Astrocyte of the cerebellum (primary cell): Measurements from ENCODE around the gene FIGNL1.

ENCODE experiments used
- DNase-seq: peaks from one replicate; pipeline ENCODE4 v3.0.0-alpha.2; 2011; ENCODE audit warnings: low read depth
- H3K4me3 ChIP-seq: 2 replicates; pipeline ENCODE4 v1.5.1; 2011; ENCODE audit warnings: mild to moderate bottlenecking, low read depth, low read length, moderate library complexity
- CTCF ChIP-seq: IDR thresholded peaks from 2 replicates; pipeline ENCODE4 v1.5.1; 2012; ENCODE audit warnings: low read length, low read depth, moderate library complexity, mild to moderate bottlenecking; ENCODE audit errors: missing control alignments
- in situ Hi-C: cut with HindIII; loops from 2 replicates; pipeline ENCODE4 v1.10.0; 2017; ENCODE audit warnings: low sequenced_read_pairs

The FIGNL1 gene

GRCh38 chr7:50406935-50407334 is 43.2 kb downstream of the FIGNL1 start:
- H3K4me3 ChIP-seq, result no peak overlapping the region
- TF ChIP-seq CTCF, result no peak
- in situ Hi-C loops, result no loop called here
- DNase-seq, result no peak

GRCh38 chr7:50405221-50405620 is 44.9 kb downstream of the FIGNL1 start:
- in situ Hi-C loops, result no loop called here
- no peak overlapping the region for H3K4me3 ChIP-seq
- no peak for TF ChIP-seq CTCF
- DNase-seq, result no peak

GRCh38 chr7:50404392-50404791 is 45.8 kb downstream of the FIGNL1 start:
- TF ChIP-seq CTCF, result no peak
- no peak for DNase-seq
- in situ Hi-C loops, result no loop called here
- no peak overlapping the region for H3K4me3 ChIP-seq

GRCh38 chr7:50400114-50400513 is 50.0 kb downstream of the FIGNL1 start:
- H3K4me3 ChIP-seq, result no peak overlapping the region
- in situ Hi-C loops, result no loop called here

GRCh38 chr7:50399635-50400034 is 50.5 kb downstream of the FIGNL1 start:
- DNase-seq, result no peak
- TF ChIP-seq CTCF, result no peak
- no peak overlapping the region for H3K4me3 ChIP-seq
- in situ Hi-C loops, result no loop called here

More at GRCh38 chr7:50400114-50400513, 50.0 kb downstream of the FIGNL1 start:
- TF ChIP-seq CTCF, result no peak
- DNase-seq, result no peak

GRCh38 chr7:50399206-50399605 is 50.9 kb downstream of the FIGNL1 start:
- H3K4me3 ChIP-seq, result no peak overlapping the region
- no peak for TF ChIP-seq CTCF
- in situ Hi-C loops, result no loop called here

GRCh38 chr7:50397971-50398324 is 52.2 kb downstream of the FIGNL1 start:
- no peak overlapping the region for H3K4me3 ChIP-seq
- no peak for DNase-seq
- no peak for TF ChIP-seq CTCF
- in situ Hi-C loops, result no loop called here

More at GRCh38 chr7:50399206-50399605, 50.9 kb downstream of the FIGNL1 start:
- no peak for DNase-seq
